GM23338 (cell line): ENCODE data around the gene UXS1. TPM values are rescaled to one million over a fixed set of nuclear protein-coding genes. Genes with fewer than 3 reads are reported as not detected.
A peak's percentile ranks its signal among the peaks of the same experiment; 100 is the strongest.

Source experiments
- ATAC-seq: fragments of 200-7000 bp; cut with Tn5 transposase; 3 replicates; pipeline ENCODE4 v1.9.1; 2020
- DNase-seq: peaks from one replicate; pipeline ENCODE4 v3.0.0-alpha.2; 2015; ENCODE audit warnings: low spot score
- H2AFZ ChIP-seq: fragments of 200-600 bp; sonication (generic); 2 replicates; pipeline ENCODE4 v1.8.0; 2016; ENCODE audit warnings: antibody characterized with exemption, mild to moderate bottlenecking, moderate library complexity
- H3F3A ChIP-seq: fragments of 200-600 bp; sonication (generic); replicated peaks from 2 replicates; pipeline ENCODE4 v1.8.0; 2017; ENCODE audit warnings: antibody characterized with exemption, mixed run types, low read depth
- H3K27ac ChIP-seq: fragments of 200-600 bp; sonication (generic); 2 replicates; pipeline ENCODE4 v1.6.1; 2016; ENCODE audit warnings: low read depth
- H3K27me3 ChIP-seq: fragments of 200-600 bp; sonication (generic); 2 replicates; pipeline ENCODE4 v1.8.0; 2016; ENCODE audit warnings: mild to moderate bottlenecking, mixed run types, moderate library complexity; ENCODE audit not compliant: insufficient read depth
- H3K36me3 ChIP-seq: fragments of 200-600 bp; sonication (generic); 2 replicates; pipeline ENCODE4 v1.8.0; 2016; ENCODE audit warnings: mild to moderate bottlenecking; ENCODE audit not compliant: insufficient read depth
- H3K4me1 ChIP-seq: fragments of 200-600 bp; sonication (generic); 2 replicates; pipeline ENCODE4 v1.8.0; 2016; ENCODE audit warnings: mild to moderate bottlenecking, moderate library complexity; ENCODE audit not compliant: insufficient read depth
- H3K4me2 ChIP-seq: fragments of 200-600 bp; sonication (generic); 2 replicates; pipeline ENCODE4 v1.7.1; 2017; ENCODE audit warnings: mixed run types
- H3K4me3 ChIP-seq: fragments of 200-600 bp; sonication (generic); 2 replicates; pipeline ENCODE4 v1.6.1; 2016; ENCODE audit warnings: mixed run types
- H3K79me2 ChIP-seq: fragments of 200-600 bp; sonication (generic); replicated peaks from 2 replicates; pipeline ENCODE4 v1.8.0; 2017; ENCODE audit warnings: mild to moderate bottlenecking; ENCODE audit not compliant: insufficient read depth
- H3K9me2 ChIP-seq: fragments of 200-600 bp; sonication (generic); 2 replicates; pipeline ENCODE4 v1.8.0; 2017; ENCODE audit not compliant: insufficient read depth
- H4K20me1 ChIP-seq: fragments of 200-600 bp; sonication (generic); replicated peaks from 2 replicates; pipeline ENCODE4 v1.8.0; 2017; ENCODE audit warnings: mild to moderate bottlenecking; ENCODE audit not compliant: insufficient read depth
- H3K27ac Mint-ChIP-seq: 2 replicates; pipeline ENCODE4 v1.8.0; 2020; ENCODE audit warnings: inconsistent platforms, mild to moderate bottlenecking, moderate library complexity, mixed read lengths
- H3K27me3 Mint-ChIP-seq: 3 replicates; pipeline ENCODE4 v1.8.0; 2022; ENCODE audit warnings: low read depth, mild to moderate bottlenecking, moderate library complexity, mixed read lengths, inconsistent platforms; ENCODE audit not compliant: insufficient read depth, poor library complexity
- H3K36me3 Mint-ChIP-seq: 3 replicates; pipeline ENCODE4 v1.8.0; 2021; ENCODE audit warnings: low read depth, mild to moderate bottlenecking, inconsistent platforms, moderate library complexity, mixed read lengths
- H3K4me1 Mint-ChIP-seq: 3 replicates; pipeline ENCODE4 v1.8.0; 2020; ENCODE audit warnings: mild to moderate bottlenecking, inconsistent platforms, mixed read lengths
- H3K4me3 Mint-ChIP-seq: 3 replicates; pipeline ENCODE4 v1.8.0; 2021; ENCODE audit warnings: moderate library complexity, mild to moderate bottlenecking, inconsistent platforms, mixed read lengths
- H3K9me3 Mint-ChIP-seq: 3 replicates; pipeline ENCODE4 v1.8.0; 2020; ENCODE audit warnings: moderate library complexity, mild to moderate bottlenecking, inconsistent platforms, mixed read lengths
- CREB1 ChIP-seq: fragments of 250-450 bp; sonication (Bioruptor Pico); IDR thresholded peaks from 2 replicates; pipeline ENCODE4 v1.5.0; 2020; ENCODE audit warnings: low read depth, mild to moderate bottlenecking, moderate library complexity
- EZH2 ChIP-seq: fragments of 200-600 bp; sonication (generic); IDR thresholded peaks from one replicate; pipeline ENCODE4 v1.8.0; 2017; ENCODE audit warnings: antibody characterized with exemption, mild to moderate bottlenecking, low read depth; ENCODE audit not compliant: unreplicated experiment
- JUNB ChIP-seq: IDR thresholded peaks from one replicate; pipeline ENCODE4 v1.6.1; 2016; ENCODE audit warnings: antibody characterized with exemption; ENCODE audit not compliant: unreplicated experiment
- NANOG ChIP-seq: IDR thresholded peaks from 2 replicates; pipeline ENCODE4 v1.6.1; 2016; ENCODE audit warnings: antibody characterized with exemption, borderline replicate concordance
- POLR2AphosphoS5 ChIP-seq: IDR thresholded peaks from 2 replicates; pipeline ENCODE4 v1.6.1; 2016; ENCODE audit warnings: antibody characterized with exemption, low read depth
- STAT1 ChIP-seq: IDR thresholded peaks from one replicate; pipeline ENCODE4 v1.6.1; 2016; ENCODE audit warnings: antibody characterized with exemption; ENCODE audit not compliant: unreplicated experiment
- ZNF114 ChIP-seq: fragments of 250-450 bp; sonication (Bioruptor Pico); IDR thresholded peaks from 2 replicates; pipeline ENCODE4 v1.5.0; 2020; ENCODE audit warnings: mild to moderate bottlenecking, moderate library complexity
- ZNF331 ChIP-seq: fragments of 250-450 bp; sonication (Bioruptor Pico); IDR thresholded peaks from 2 replicates; pipeline ENCODE4 v1.5.0; 2020; ENCODE audit warnings: low read depth, mild to moderate bottlenecking, moderate library complexity
- polyA plus RNA-seq: library from polyadenylated mRNA; unstranded; fragments of >200 nt; fragmentation: Nextera tagmentation; extraction: Ambion mirVana; gene quantifications from 2 replicates; pipeline ENCODE4 v1.2.1, GENCODE V29; 2016
- total RNA-seq: library from RNA; depleted of rRNA; stranded (reverse); fragments of >200 nt; shearing (Covaris generic); gene quantifications from 2 replicates; pipeline ENCODE4 v1.2.3, GENCODE V29; 2014
- TF ChIP-seq, protein P1 (sequence below): IDR thresholded peaks from 2 replicates; pipeline ENCODE4 v1.6.1; 2016; ENCODE audit warnings: antibody characterized with exemption
- TF ChIP-seq, protein P2 (sequence below), 2 experiments: fragments of 200-600 bp in 1 of 2; sonication (generic) in 1 of 2; conservative IDR thresholded peaks; 2 replicates each; pipeline versions ENCODE4 v1.5.1 to v1.6.1; 2016 to 2017; ENCODE audit warnings: antibody characterized with exemption in 2 of 2, low read depth in 2 of 2, mild to moderate bottlenecking in 2 of 2, moderate library complexity in 1 of 2

UXS1 gene
- total and polyA plus RNA-seq, 2 experiments from 2014 or later, result 48.7 to 131 TPM

DNA sequence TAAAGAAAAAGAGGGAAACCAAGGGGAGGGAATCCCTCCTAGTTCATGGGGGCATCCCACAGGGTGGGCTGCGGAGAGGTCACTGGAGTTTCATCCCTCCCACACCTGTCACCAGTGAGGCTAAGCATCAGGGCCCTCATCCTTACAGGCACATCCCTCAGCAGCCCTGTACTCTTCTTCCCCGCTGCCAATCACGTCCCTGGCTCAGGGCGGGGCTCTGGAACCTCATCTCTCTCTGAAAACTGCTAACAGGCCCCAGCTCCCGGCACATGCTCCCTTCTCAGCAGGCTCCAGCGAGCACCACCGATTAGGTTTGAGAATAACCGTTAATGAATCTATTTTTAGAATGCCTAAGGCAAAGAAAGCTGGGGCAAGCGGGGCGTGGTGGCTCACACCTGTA is 13.0 kb downstream of the UXS1 start:
- no peaks in the 10 kb centered on the region for H3K27me3 ChIP-seq
- peaks cover 98% of the 10 kb centered on the region for H3K79me2 ChIP-seq
- Mint-ChIP-seq H3K4me3 (no peak overlapping the region), H3K4me1 (peaks cover 44% of the 10 kb centered on the region), H3K36me3 (no peaks in the 10 kb centered on the region; the same call in 2 of the 3 replicates), H3K27ac (no peak overlapping the region), H3K27me3 (peaks cover 5% of the 10 kb centered on the region), H3K9me3 (no peaks in the 10 kb centered on the region; the same call in 2 of the 3 replicates)
- H3K36me3 ChIP-seq, result no peaks in the 10 kb centered on the region
- H4K20me1 ChIP-seq, result peaks cover 23% of the 10 kb centered on the region
- H3F3A ChIP-seq, result no peaks in the 10 kb centered on the region
- peaks cover 13% of the 10 kb centered on the region for H3K4me1 ChIP-seq
- H2AFZ ChIP-seq, result no peak overlapping the region
- no peak overlapping the region for H3K4me3 ChIP-seq
- DNase-seq (no peak), ATAC-seq (peak; percentile 39)
- no peaks in the 10 kb centered on the region for H3K9me2 ChIP-seq
- no peak overlapping the region for H3K4me2 ChIP-seq
- no peak for TF ChIP-seq CREB1 (CRISPR knock-in tag)
- TF ChIP-seq NANOG, result no peak
- TF ChIP-seq STAT1, result no peak
- TF ChIP-seq ZNF114 (CRISPR knock-in tag), result no peak
- no peak for TF ChIP-seq EZH2
- TF ChIP-seq JUNB, result no peak
- TF ChIP-seq POLR2AphosphoS5, result no peak
- H3K27ac ChIP-seq, result no peak overlapping the region

DNA sequence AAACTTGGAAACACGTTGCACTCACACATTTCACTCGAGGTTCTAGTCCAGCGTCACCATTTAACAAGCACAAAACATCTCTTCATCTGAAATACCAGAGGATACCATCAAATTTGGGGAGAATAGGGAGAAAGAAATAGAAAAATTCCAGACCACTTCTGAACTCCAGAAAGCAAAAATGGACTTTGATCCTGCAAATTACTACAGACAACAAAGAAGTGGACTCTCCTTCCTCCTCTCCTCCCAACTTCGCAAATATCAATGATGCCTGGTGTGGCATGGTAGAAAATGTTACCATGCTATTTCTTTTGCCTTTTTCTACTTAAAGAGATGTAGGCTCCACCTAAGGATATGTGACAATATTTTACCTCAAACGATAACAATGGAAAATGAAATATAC is 13.5 kb downstream of the UXS1 start:
- H2AFZ ChIP-seq, result no peak overlapping the region
- H3K4me1 ChIP-seq, result peaks cover 13% of the 10 kb centered on the region
- TF ChIP-seq, protein P1, sequence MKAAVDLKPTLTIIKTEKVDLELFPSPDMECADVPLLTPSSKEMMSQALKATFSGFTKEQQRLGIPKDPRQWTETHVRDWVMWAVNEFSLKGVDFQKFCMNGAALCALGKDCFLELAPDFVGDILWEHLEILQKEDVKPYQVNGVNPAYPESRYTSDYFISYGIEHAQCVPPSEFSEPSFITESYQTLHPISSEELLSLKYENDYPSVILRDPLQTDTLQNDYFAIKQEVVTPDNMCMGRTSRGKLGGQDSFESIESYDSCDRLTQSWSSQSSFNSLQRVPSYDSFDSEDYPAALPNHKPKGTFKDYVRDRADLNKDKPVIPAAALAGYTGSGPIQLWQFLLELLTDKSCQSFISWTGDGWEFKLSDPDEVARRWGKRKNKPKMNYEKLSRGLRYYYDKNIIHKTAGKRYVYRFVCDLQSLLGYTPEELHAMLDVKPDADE, result no peak
- no peak for TF ChIP-seq ZNF114 (CRISPR knock-in tag)
- TF ChIP-seq, protein P2, sequence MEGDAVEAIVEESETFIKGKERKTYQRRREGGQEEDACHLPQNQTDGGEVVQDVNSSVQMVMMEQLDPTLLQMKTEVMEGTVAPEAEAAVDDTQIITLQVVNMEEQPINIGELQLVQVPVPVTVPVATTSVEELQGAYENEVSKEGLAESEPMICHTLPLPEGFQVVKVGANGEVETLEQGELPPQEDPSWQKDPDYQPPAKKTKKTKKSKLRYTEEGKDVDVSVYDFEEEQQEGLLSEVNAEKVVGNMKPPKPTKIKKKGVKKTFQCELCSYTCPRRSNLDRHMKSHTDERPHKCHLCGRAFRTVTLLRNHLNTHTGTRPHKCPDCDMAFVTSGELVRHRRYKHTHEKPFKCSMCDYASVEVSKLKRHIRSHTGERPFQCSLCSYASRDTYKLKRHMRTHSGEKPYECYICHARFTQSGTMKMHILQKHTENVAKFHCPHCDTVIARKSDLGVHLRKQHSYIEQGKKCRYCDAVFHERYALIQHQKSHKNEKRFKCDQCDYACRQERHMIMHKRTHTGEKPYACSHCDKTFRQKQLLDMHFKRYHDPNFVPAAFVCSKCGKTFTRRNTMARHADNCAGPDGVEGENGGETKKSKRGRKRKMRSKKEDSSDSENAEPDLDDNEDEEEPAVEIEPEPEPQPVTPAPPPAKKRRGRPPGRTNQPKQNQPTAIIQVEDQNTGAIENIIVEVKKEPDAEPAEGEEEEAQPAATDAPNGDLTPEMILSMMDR (conservative IDR thresholded peaks at IDR 0.05; ENCODE audit: low read depth in 2 of 2), result no peak
- no peak for TF ChIP-seq ZNF331 (CRISPR knock-in tag)
- no peak for TF ChIP-seq POLR2AphosphoS5
- TF ChIP-seq STAT1, result no peak
- Mint-ChIP-seq H3K27ac (no peak overlapping the region), H3K4me1 (peaks cover 43% of the 10 kb centered on the region), H3K27me3 (peaks cover 5% of the 10 kb centered on the region), H3K9me3 (no peaks in the 10 kb centered on the region; the same call in 2 of the 3 replicates), H3K36me3 (no peaks in the 10 kb centered on the region; the same call in 2 of the 3 replicates), H3K4me3 (no peak overlapping the region)
- no peaks in the 10 kb centered on the region for H3F3A ChIP-seq
- peaks cover 98% of the 10 kb centered on the region for H3K79me2 ChIP-seq
- DNase-seq (no peak), ATAC-seq (no peak)
- H4K20me1 ChIP-seq, result peaks cover 22% of the 10 kb centered on the region
- H3K4me2 ChIP-seq, result no peak overlapping the region
- no peak overlapping the region for H3K4me3 ChIP-seq
- H3K27ac ChIP-seq, result no peak overlapping the region
- no peaks in the 10 kb centered on the region for H3K36me3 ChIP-seq
- no peaks in the 10 kb centered on the region for H3K27me3 ChIP-seq
- H3K9me2 ChIP-seq, result no peaks in the 10 kb centered on the region
